GM12878 (cell line): ENCODE data around the gene PCYOX1L.

ENCODE experiments used
- CTCF ChIP-seq, 3 experiments: IDR thresholded peaks in 2 of 3; conservative IDR thresholded peaks in 1 of 3; 2 replicates each; pipeline ENCODE4 v1.5.1; 2011; ENCODE audit warnings: low read depth in 3 of 3, low read length in 3 of 3, mild to moderate bottlenecking in 3 of 3, control low read depth in 2 of 3, moderate library complexity in 2 of 3, inconsistent platforms in 1 of 3, mixed read lengths in 1 of 3; ENCODE audit not compliant: control insufficient read depth in 2 of 3, insufficient read depth in 1 of 3; ENCODE audit errors: extremely low read depth in 1 of 3
- NFYB ChIP-seq: IDR thresholded peaks from 2 replicates; pipeline ENCODE4 v1.6.1; 2011; ENCODE audit warnings: low read depth, mild to moderate bottlenecking, low read length, improper control_type of control experiment, moderate library complexity; ENCODE audit not compliant: insufficient read depth
- RBBP5 ChIP-seq: fragments of 200-600 bp; sonication (generic); conservative IDR thresholded peaks from 2 replicates; pipeline ENCODE4 v1.6.1; 2016

- no peak for TF ChIP-seq NFYB
- no peak for TF ChIP-seq CTCF (IDR thresholded peaks at IDR 0.05 in 2 of 3, conservative IDR thresholded peaks at IDR 0.05 in 1 of 3; ENCODE audit: control insufficient read depth in 2 of 3, extremely low read depth in 1 of 3, insufficient read depth in 1 of 3, low read depth in 3 of 3, low read length in 3 of 3)
- no peak for TF ChIP-seq RBBP5
Observed at GRCh38 chr5:149348518-149348917, 9.3 kb upstream of the PCYOX1L start.
